HG03558 (cell line): ENCODE results near the gene DPF3.

Experiments
- ATAC-seq: cut with Tn5 transposase; IDR thresholded peaks from one replicate; pipeline ENCODE4 v1.9.1; 2021; ENCODE audit warnings: moderate number of reproducible peaks; ENCODE audit not compliant: unreplicated experiment; ENCODE audit errors: extremely low read depth

DPF3 gene

GRCh38 chr14:72893636-72894322 is at the start of gene DPF3:
Gene DPF3, minus strand, starts transcription at chr14:72894101. Its CDS starts 13 bp downstream, at chr14:72894088.
- ATAC-seq, result peak; percentile 92

DNA sequence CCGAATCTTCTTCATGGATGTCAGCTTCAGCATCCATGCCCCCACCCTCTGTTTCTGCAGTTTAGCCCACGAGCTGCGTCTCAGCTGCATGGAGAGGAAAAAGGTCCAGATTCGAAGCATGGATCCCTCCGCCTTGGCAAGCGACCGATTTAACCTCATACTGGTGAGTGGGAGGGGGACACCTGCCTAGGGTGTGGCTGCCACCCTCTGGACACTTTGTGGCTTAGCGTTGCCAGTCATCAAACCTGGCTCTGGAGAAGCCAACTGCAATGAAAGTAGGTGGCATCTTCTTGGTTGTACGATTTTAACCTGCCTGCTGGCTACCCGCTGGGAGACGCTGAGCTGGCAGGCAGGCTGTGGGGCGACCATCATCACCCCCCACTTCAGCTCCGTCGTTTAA is 49.0 kb upstream of the DPF3 start:
- ATAC-seq, result no peak

GRCh38 chr14:72941286-72941985 is 47.5 kb upstream of the DPF3 start:
- no peak for ATAC-seq

DNA sequence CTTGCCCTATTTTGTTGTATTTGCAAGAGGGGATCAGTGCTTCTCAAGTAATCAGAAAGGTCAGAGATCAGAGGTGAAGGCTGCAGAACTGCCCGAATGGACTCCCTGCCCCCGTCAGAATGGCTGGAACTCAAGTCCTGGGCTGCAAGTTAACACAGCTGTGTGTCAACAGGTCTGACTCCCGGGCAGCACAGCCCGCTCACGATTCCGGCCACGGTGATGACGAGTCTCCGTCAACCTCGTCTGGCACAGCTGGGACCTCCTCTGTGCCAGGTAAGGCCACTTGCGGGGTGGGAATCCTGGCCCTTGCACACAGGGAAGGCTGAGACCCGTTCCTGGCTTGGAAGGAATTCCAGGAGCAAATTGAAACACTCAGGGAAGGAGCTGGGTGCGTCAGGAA is 45.7 kb upstream of the DPF3 start:
- ATAC-seq, result no peak

DNA sequence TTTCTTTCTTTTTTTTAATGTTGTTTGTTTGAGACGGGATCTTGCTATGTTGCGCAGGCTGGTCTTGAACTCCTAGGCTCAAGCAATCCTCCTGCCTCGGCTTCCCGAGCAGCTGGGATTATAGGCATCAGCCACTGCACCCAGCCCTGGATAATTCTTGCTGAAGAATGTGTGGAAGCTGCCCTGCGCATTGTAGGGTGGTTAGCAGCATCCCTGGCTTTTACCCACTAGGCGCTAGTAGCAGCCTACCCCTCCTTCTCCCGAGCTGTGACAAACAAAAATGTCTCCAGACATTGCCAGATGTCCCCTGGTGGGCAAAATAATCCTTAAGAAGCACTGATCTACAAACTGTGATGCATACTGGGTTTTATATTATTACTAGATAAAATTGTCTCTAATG is 39.0 kb upstream of the DPF3 start:
- no peak for ATAC-seq

GRCh38 chr14:72929316-72930080 is 35.6 kb upstream of the DPF3 start:
- ATAC-seq, result no peak

DNA sequence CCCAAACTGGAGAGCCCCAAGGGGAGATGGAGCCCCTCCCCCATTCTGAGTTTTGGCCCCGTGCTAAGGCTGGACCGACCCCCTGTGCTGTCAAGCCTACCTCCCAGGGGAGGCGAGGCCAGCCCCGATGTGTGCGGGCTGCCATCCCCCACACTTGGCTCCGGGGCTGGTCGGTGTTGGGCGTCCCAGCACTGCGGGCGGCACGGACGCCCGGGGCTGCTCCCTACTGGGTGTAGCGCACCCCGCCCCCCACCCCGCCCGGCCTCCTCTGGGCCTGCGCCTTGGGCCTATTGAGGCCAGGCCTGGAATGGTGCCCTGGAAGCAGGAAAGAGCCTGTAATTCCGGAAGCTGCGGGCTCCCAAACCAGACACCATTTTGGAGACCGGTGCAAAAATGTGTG is 35.0 kb upstream of the DPF3 start:
- no peak for ATAC-seq

GRCh38 chr14:72926292-72927028 is 32.6 kb upstream of the DPF3 start, which contains the start of gene DCAF4:
Gene DCAF4, plus strand, starts transcription at chr14:72926464. Its CDS starts 11,515 bp downstream, at chr14:72937979.
- ATAC-seq, result peak; percentile 89

GRCh38 chr14:72925815-72926291 is 32.0 kb upstream of the DPF3 start:
- no peak for ATAC-seq

DNA sequence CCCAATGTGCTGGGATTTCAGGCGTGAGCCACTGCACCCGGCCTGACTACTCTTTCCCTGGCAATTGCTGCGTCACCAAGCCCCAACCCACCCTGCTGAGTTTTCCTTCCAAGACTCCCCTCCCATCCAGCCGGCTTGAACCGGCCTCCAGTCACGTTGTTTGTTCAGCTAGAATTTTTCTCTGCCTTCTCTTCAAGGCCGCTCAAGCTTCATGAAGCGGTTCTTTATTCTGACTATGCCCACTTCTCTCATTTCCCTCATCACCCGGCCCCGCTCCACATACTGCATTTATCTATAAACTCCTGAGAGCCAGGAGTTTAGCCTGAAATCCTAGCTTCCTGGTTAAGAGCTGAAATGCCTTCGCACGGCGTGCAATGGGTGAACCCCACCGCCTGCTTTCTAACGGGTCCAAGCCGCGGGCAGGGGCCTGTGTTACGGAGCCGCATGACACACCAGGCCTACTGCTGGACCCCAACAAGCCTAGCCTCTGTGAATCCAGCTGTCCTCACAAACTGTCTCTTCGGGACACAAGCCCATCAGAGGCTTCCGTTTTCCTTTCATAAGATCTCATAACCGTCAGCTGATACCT is 31.4 kb upstream of the DPF3 start:
- ATAC-seq, result no peak

DNA sequence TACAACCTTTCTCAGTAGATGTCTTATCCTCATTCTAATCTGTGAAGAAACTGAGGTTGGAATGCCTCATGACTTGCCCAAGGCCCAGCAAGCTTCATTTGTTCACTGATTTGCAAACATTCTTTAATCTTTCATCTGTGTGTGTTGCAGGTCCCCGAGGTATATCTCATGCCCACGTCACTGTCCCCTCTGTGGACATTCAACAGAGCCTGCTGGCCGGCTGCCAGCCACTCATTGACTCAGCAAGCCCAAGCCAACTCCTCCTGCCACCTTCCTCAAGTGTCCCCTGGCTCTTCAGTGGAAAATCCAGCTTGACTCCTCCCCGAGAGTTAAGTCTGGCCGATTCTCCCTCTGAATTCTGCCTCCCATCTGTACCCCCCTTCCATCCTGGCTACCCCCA is 30.4 kb upstream of the DPF3 start:
- ATAC-seq, result no peak

DNA sequence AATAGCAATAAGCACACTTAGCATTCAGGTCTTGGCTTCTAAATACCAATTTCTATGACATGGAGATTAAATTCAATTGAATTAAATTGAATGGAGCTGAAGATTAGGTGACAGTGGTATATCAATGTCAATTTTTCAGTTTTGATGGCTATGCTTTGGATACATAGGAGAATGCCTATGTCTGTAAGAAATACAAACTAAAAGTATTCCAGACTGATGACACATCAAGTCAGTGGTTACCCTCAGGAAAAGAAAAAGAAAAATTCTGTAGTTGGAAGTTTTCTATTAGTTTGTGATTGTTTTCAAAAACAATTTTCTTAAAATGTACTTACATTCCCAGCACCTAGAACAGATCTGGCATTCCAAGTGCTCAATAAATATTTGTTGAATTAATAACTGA is 27.5 kb upstream of the DPF3 start:
- ATAC-seq, result no peak

DNA sequence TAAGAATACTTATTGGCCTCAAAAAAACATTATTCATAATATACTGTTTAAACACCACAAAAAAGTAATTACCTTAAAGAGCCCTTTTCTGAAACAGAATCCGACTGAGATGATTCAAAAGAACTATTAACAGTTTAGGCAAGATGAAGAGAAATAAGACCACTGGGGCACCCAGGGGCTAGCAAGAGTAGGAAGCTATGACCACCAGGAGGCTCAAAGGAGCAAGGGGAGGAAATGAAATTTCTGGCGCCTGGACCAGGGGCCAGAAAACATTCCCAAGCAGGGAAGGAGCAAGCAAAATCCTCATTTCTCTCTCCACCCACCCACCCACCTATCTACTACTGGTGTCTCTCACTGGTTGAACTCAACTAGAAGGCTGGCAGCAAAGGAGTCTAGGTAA is 26.1 kb upstream of the DPF3 start:
- ATAC-seq, result no peak

DNA sequence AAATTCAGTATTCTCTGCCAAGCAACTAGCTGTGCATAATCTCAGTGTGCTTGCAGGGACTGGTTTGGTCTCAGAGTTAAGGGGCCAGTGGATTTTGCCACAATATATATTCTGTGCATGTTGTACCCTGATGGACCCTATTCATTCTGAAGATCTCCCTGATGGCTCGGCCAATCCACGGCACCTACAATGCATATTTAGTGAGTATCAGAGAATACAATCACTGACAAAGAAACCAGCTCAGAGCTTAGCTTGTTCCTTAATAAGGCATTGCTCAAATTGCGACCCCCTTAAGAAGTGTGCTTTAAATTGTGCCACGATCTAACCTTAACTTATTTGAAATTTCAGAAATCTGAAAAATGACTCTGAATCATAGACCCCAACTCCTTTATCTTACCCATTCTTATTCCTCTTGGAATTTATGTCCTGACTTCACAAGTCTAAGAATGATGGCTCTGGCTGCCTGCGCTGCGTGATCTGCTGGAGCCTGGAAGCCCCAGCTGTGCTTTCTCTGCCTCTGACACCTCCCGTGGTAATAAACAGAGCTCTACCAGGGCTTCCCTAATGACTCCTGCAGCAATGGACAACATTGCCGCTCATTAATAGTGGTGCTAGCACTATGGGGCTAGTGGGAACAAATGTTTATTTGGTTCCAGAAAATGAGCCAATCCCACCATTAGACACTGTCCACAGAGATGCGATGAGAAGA is 23.3 kb upstream of the DPF3 start:
- ATAC-seq, result no peak

- ATAC-seq, result no peak
Measured at GRCh38 chr14:72916174-72916573, 22.3 kb upstream of the DPF3 start.

GRCh38 chr14:72913809-72914208 is 19.9 kb upstream of the DPF3 start:
- ATAC-seq, result no peak

DNA sequence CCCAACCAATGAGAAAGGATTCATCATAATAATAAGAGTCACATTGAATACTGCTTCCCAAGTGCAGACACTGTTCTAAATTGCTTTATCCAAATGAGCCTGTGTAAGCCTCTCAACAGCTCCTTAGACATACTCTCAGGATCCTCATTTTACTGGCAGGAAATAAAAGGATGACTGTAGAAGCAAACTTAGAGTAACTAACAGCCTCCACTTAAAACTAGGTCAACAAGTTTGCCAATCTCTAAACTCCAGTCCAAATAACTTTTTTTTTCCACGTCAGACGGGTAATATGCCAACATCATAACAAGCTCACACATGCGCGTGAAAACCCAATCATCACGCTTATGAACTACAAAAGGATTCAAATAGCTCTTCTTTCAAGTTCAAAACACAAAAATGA is 15.3 kb upstream of the DPF3 start:
- ATAC-seq, result no peak

DNA sequence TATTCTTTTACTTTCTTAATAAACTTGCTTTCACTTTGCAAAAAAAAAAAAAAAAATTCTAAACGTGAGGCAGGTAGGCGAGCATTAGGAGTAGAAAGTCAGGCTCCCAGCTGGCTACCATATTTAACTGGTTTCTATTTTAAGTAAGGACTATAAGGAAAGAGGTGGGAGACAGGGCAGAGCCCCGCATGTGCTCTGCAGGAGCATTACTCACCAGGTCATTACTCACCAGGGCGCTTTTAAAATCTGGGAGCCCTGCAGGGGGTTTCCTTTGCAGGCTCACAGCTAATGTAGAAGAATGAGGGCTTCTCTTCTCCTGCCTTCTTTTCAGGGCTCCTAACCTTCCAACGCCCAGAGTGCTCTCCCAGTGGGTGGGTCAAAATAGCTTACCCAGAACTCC is 14.0 kb upstream of the DPF3 start:
- ATAC-seq, result no peak

GRCh38 chr14:72906879-72907278 is 13.0 kb upstream of the DPF3 start:
- no peak for ATAC-seq
